ENCODE data around the gene DDX17. TPM values are rescaled to one million over a fixed set of nuclear protein-coding genes. Genes with fewer than 3 reads are reported as not detected.

The DDX17 gene
- total RNA-seq, 1 experiment from 2014 or later, result 399 TPM

- no peak for TF ChIP-seq STAT6 (CRISPR knock-in tag; conservative IDR thresholded peaks at IDR 0.05; ENCODE audit: low read depth)
- peak; percentile 63 for TF ChIP-seq GABPB1 (CRISPR knock-in tag; IDR thresholded peaks at IDR 0.05)
- peak; percentile 33; the same call in 1 of the 2 replicates for TF ChIP-seq MAX (CRISPR knock-in tag; IDR thresholded peaks at IDR 0.05)
- 0 out of 2 replicates have a peak, but pooled peaks have one; percentile 24 for TF ChIP-seq KAT7 (CRISPR knock-in tag; IDR thresholded peaks at IDR 0.05; ENCODE audit: borderline replicate concordance)
- no peak for TF ChIP-seq ZNF671 (CRISPR knock-in tag; IDR thresholded peaks at IDR 0.05)
- no peak for TF ChIP-seq SOX15 (CRISPR knock-in tag; IDR thresholded peaks at IDR 0.05)
Measured at GRCh38 chr22:38461414-38462081, 44.6 kb downstream of the DDX17 start (continued).

GRCh38 chr22:38461057-38461413 lies 45.1 kb downstream of the DDX17 start:
- Mint-ChIP-seq H3K36me3 (no peaks in the 10 kb centered on the region), H3K9me3 (no peaks in the 10 kb centered on the region), H3K27me3 (ENCODE audit: low read depth) (peaks cover 90% of the 10 kb centered on the region), H3K27ac (peak overlapping the region; percentile 27), H3K4me1 (peaks cover 30% of the 10 kb centered on the region), H3K4me3 (peak overlapping the region; percentile 49)
- ChIA-PET POLR2A (no interaction called here), CTCF (interaction anchor here (0.7 to 3.2 kb wide), 3 partner anchors 26 to 387 kb away, joined by 3 to 15 read pairs (median 3); no protein-coding TSS in a partner anchor)
- ATAC-seq (no peak), DNase-seq (ENCODE audit: low spot score) (no peak)
- TF ChIP-seq ZNF671 (CRISPR knock-in tag; IDR thresholded peaks at IDR 0.05), result no peak
- no peak for TF ChIP-seq IRF2 (CRISPR knock-in tag; IDR thresholded peaks at IDR 0.05; ENCODE audit: borderline replicate concordance, low read depth)
- TF ChIP-seq SP1 (CRISPR knock-in tag; conservative IDR thresholded peaks at IDR 0.05), result no peak
- TF ChIP-seq STAT6 (CRISPR knock-in tag; conservative IDR thresholded peaks at IDR 0.05; ENCODE audit: low read depth), result no peak

GRCh38 chr22:38460426-38460840 lies 45.7 kb downstream of the DDX17 start:
- Mint-ChIP-seq H3K27ac (no peak overlapping the region), H3K4me3 (no peak overlapping the region), H3K27me3 (ENCODE audit: low read depth) (peaks cover 85% of the 10 kb centered on the region), H3K9me3 (no peaks in the 10 kb centered on the region), H3K4me1 (peaks cover 28% of the 10 kb centered on the region), H3K36me3 (no peaks in the 10 kb centered on the region)
- ChIA-PET CTCF (interaction anchor here (0.7 to 3.2 kb wide), 2 partner anchors 25 to 47 kb away, joined by 3 to 15 read pairs; no protein-coding TSS in a partner anchor), POLR2A (no interaction called here)
- DNase-seq (ENCODE audit: low spot score) (no peak), ATAC-seq (no peak)
- no peak for TF ChIP-seq USF2 (CRISPR knock-in tag; IDR thresholded peaks at IDR 0.05)
- TF ChIP-seq USF1 (CRISPR knock-in tag; IDR thresholded peaks at IDR 0.05), result no peak
- no peak for TF ChIP-seq MYBL2 (CRISPR knock-in tag; IDR thresholded peaks at IDR 0.05)

All from WTC11 (cell line).